GM12878 (cell line): ENCODE data around the gene POLR1H.

Experiments
- CHD4 ChIP-seq: fragments of 200-600 bp; sonication (generic); IDR thresholded peaks from 2 replicates; pipeline ENCODE4 v1.6.1; 2016; ENCODE audit warnings: mild to moderate bottlenecking
- EP300 ChIP-seq, 2 experiments: fragments of 150-350 bp in 1 of 2; IDR thresholded peaks; 2 replicates each; pipeline ENCODE4 v1.6.1; 2011 to 2012; ENCODE audit warnings: low read depth in 2 of 2, low read length in 2 of 2, borderline replicate concordance in 1 of 2, improper control_type of control experiment in 1 of 2, inconsistent platforms in 1 of 2; ENCODE audit not compliant: control insufficient read depth in 1 of 2
- GABPA ChIP-seq: IDR thresholded peaks from 2 replicates; pipeline ENCODE4 v1.6.1; 2014; ENCODE audit warnings: antibody characterized with exemption, low read depth, mild to moderate bottlenecking, inconsistent platforms
- POLR2A ChIP-seq: IDR thresholded peaks from 2 replicates; pipeline ENCODE4 v1.6.1; 2011; ENCODE audit warnings: low read depth, mild to moderate bottlenecking, low read length
- RFX5 ChIP-seq: IDR thresholded peaks from 2 replicates; pipeline ENCODE4 v1.6.1; 2011; ENCODE audit warnings: low read depth, low read length, improper control_type of control experiment
- TF ChIP-seq, protein P1 (sequence below): fragments of 450-650 bp; IDR thresholded peaks from 2 replicates; pipeline ENCODE4 v1.6.1; 2018; ENCODE audit warnings: mild to moderate bottlenecking, low read depth, moderate library complexity; ENCODE audit not compliant: partially characterized antibody
- TF ChIP-seq, protein P2 (sequence below), 3 experiments: IDR thresholded peaks in 2 of 3; conservative IDR thresholded peaks in 1 of 3; 2 replicates each; pipeline ENCODE4 v1.5.1; 2011; ENCODE audit warnings: low read depth in 3 of 3, low read length in 3 of 3, mild to moderate bottlenecking in 3 of 3, control low read depth in 2 of 3, moderate library complexity in 2 of 3, inconsistent platforms in 1 of 3, mixed read lengths in 1 of 3; ENCODE audit not compliant: control insufficient read depth in 2 of 3, insufficient read depth in 1 of 3; ENCODE audit errors: extremely low read depth in 1 of 3
- TF ChIP-seq, protein P3 (sequence below): fragments of 450-650 bp; formaldehyde crosslinking; IDR thresholded peaks from 2 replicates; pipeline ENCODE4 v1.5.0; 2022; ENCODE audit warnings: mild to moderate bottlenecking, missing genetic modification characterization

DNA sequence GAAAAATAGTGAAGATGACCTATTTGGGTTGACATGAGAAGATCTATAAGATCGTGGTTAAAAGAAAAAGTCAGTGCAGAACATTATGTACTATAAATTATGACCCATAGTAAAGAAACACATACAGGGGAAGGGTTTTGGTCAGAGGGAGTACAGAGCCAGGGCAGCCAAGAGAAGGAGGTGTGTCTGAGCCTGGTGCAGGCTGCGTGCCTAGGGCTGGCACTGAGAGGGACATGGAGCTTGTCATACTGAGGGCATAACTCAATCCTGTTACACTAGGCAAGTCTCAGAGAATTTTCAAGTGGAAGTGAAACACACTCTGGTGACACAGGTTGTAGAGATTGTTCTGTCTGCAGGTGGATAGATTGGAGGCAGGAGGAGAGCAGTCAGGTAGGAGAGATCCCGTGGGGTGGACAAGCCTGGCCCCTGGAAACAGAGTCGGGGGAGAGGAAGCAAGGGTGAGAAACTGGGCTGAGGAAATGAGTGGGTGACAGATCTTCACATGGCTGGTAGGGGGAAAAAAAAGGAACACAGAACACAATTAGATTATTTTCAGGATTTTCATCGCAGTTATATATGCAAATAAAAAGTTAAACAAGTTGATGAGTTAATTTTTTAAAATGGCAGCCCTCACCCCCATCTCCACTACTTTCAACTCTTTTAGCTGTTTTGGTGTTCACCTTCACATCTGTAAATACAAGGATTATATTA is 33.0 kb downstream of the POLR1H start:
- TF ChIP-seq POLR2A = no peak
- TF ChIP-seq, protein P1, sequence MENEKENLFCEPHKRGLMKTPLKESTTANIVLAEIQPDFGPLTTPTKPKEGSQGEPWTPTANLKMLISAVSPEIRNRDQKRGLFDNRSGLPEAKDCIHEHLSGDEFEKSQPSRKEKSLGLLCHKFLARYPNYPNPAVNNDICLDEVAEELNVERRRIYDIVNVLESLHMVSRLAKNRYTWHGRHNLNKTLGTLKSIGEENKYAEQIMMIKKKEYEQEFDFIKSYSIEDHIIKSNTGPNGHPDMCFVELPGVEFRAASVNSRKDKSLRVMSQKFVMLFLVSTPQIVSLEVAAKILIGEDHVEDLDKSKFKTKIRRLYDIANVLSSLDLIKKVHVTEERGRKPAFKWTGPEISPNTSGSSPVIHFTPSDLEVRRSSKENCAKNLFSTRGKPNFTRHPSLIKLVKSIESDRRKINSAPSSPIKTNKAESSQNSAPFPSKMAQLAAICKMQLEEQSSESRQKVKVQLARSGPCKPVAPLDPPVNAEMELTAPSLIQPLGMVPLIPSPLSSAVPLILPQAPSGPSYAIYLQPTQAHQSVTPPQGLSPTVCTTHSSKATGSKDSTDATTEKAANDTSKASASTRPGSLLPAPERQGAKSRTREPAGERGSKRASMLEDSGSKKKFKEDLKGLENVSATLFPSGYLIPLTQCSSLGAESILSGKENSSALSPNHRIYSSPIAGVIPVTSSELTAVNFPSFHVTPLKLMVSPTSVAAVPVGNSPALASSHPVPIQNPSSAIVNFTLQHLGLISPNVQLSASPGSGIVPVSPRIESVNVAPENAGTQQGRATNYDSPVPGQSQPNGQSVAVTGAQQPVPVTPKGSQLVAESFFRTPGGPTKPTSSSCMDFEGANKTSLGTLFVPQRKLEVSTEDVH = no peak
- no peak for TF ChIP-seq CHD4
- no peak for TF ChIP-seq RFX5
- TF ChIP-seq, protein P2, sequence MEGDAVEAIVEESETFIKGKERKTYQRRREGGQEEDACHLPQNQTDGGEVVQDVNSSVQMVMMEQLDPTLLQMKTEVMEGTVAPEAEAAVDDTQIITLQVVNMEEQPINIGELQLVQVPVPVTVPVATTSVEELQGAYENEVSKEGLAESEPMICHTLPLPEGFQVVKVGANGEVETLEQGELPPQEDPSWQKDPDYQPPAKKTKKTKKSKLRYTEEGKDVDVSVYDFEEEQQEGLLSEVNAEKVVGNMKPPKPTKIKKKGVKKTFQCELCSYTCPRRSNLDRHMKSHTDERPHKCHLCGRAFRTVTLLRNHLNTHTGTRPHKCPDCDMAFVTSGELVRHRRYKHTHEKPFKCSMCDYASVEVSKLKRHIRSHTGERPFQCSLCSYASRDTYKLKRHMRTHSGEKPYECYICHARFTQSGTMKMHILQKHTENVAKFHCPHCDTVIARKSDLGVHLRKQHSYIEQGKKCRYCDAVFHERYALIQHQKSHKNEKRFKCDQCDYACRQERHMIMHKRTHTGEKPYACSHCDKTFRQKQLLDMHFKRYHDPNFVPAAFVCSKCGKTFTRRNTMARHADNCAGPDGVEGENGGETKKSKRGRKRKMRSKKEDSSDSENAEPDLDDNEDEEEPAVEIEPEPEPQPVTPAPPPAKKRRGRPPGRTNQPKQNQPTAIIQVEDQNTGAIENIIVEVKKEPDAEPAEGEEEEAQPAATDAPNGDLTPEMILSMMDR (IDR thresholded peaks at IDR 0.05 in 2 of 3, conservative IDR thresholded peaks at IDR 0.05 in 1 of 3; ENCODE audit: control insufficient read depth in 2 of 3, extremely low read depth in 1 of 3, insufficient read depth in 1 of 3, low read depth in 3 of 3, low read length in 3 of 3) = no peak
- TF ChIP-seq EP300 (IDR thresholded peaks at IDR 0.05; ENCODE audit: borderline replicate concordance in 1 of 2, control insufficient read depth in 1 of 2, low read depth in 2 of 2, low read length in 2 of 2) = no peak
- TF ChIP-seq GABPA = no peak
- TF ChIP-seq, protein P3, sequence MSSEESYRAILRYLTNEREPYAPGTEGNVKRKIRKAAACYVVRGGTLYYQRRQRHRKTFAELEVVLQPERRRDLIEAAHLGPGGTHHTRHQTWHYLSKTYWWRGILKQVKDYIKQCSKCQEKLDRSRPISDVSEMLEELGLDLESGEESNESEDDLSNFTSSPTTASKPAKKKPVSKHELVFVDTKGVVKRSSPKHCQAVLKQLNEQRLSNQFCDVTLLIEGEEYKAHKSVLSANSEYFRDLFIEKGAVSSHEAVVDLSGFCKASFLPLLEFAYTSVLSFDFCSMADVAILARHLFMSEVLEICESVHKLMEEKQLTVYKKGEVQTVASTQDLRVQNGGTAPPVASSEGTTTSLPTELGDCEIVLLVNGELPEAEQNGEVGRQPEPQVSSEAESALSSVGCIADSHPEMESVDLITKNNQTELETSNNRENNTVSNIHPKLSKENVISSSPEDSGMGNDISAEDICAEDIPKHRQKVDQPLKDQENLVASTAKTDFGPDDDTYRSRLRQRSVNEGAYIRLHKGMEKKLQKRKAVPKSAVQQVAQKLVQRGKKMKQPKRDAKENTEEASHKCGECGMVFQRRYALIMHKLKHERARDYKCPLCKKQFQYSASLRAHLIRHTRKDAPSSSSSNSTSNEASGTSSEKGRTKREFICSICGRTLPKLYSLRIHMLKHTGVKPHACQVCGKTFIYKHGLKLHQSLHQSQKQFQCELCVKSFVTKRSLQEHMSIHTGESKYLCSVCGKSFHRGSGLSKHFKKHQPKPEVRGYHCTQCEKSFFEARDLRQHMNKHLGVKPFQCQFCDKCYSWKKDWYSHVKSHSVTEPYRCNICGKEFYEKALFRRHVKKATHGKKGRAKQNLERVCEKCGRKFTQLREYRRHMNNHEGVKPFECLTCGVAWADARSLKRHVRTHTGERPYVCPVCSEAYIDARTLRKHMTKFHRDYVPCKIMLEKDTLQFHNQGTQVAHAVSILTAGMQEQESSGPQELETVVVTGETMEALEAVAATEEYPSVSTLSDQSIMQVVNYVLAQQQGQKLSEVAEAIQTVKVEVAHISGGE (CRISPR knock-in tag) = no peak
